IPS-18c (cell line): Measurements from ENCODE around the gene CHN2.

Experiments used
- H3K4me3 ChIP-seq: 2 replicates; pipeline ENCODE4 v1.7.0; 2013; ENCODE audit warnings: low read depth, mild to moderate bottlenecking, low read length, moderate library complexity; ENCODE audit not compliant: insufficient read depth
- H3K9me3 ChIP-seq: one replicate; pipeline ENCODE4 v1.6.1; 2013; ENCODE audit warnings: mild to moderate bottlenecking, low read length, moderate library complexity; ENCODE audit not compliant: control insufficient read depth, insufficient read depth

CHN2 gene

GRCh38 chr7:29370531-29371314 lies 176.1 kb downstream of the CHN2 start:
- Histone ChIP-seq H3K9me3 (no peaks in the 10 kb centered on the region), H3K4me3 (no peak overlapping the region)

GRCh38 chr7:29371472-29371871 lies 176.9 kb downstream of the CHN2 start:
- Histone ChIP-seq H3K9me3 (no peaks in the 10 kb centered on the region), H3K4me3 (no peak overlapping the region)

- Histone ChIP-seq H3K9me3 (no peaks in the 10 kb centered on the region), H3K4me3 (no peak overlapping the region)
Measured at GRCh38 chr7:29372351-29373090, 177.9 kb downstream of the CHN2 start.

- H3K9me3 ChIP-seq: no peaks in the 10 kb centered on the region
- H3K4me3 ChIP-seq: no peak overlapping the region
Measured at GRCh38 chr7:29375641-29376562, 181.3 kb downstream of the CHN2 start.

GRCh38 chr7:29377718-29378117 lies 183.1 kb downstream of the CHN2 start:
- Histone ChIP-seq H3K9me3 (no peaks in the 10 kb centered on the region), H3K4me3 (no peak overlapping the region)

- H3K4me3 ChIP-seq: no peak overlapping the region
- H3K9me3 ChIP-seq: no peaks in the 10 kb centered on the region
Measured at GRCh38 chr7:29379551-29379950, 185.0 kb downstream of the CHN2 start.

- Histone ChIP-seq H3K4me3 (no peak overlapping the region), H3K9me3 (no peaks in the 10 kb centered on the region)
Measured at GRCh38 chr7:29381206-29382094, 186.9 kb downstream of the CHN2 start.

GRCh38 chr7:29384277-29384676 lies 189.7 kb downstream of the CHN2 start:
- Histone ChIP-seq H3K4me3 (no peak overlapping the region), H3K9me3 (no peaks in the 10 kb centered on the region)

- Histone ChIP-seq H3K9me3 (no peaks in the 10 kb centered on the region), H3K4me3 (no peak overlapping the region)
Measured at GRCh38 chr7:29385214-29385814, 190.7 kb downstream of the CHN2 start.

GRCh38 chr7:29386196-29386765 lies 191.7 kb downstream of the CHN2 start:
- H3K9me3 ChIP-seq: no peaks in the 10 kb centered on the region
- H3K4me3 ChIP-seq: no peak overlapping the region

- Histone ChIP-seq H3K9me3 (no peaks in the 10 kb centered on the region), H3K4me3 (no peak overlapping the region)
Measured at GRCh38 chr7:29391262-29391661, 196.7 kb downstream of the CHN2 start.

- no peak overlapping the region for H3K4me3 ChIP-seq
Measured at GRCh38 chr7:29394321-29394720, 199.7 kb downstream of the CHN2 start.

GRCh38 chr7:29396563-29396962 lies 202.0 kb downstream of the CHN2 start:
- Histone ChIP-seq H3K9me3 (no peaks in the 10 kb centered on the region), H3K4me3 (no peak overlapping the region)

More at GRCh38 chr7:29394321-29394720, 199.7 kb downstream of the CHN2 start:
- no peaks in the 10 kb centered on the region for H3K9me3 ChIP-seq

GRCh38 chr7:29397398-29397797 lies 202.8 kb downstream of the CHN2 start:
- H3K9me3 ChIP-seq: no peaks in the 10 kb centered on the region
- no peak overlapping the region for H3K4me3 ChIP-seq

GRCh38 chr7:29398011-29398410 lies 203.4 kb downstream of the CHN2 start:
- Histone ChIP-seq H3K4me3 (no peak overlapping the region), H3K9me3 (no peaks in the 10 kb centered on the region)

- H3K9me3 ChIP-seq: no peaks in the 10 kb centered on the region
- H3K4me3 ChIP-seq: no peak overlapping the region
Measured at GRCh38 chr7:29400437-29400836, 205.9 kb downstream of the CHN2 start.
